ENCODE results near the gene ALDH9A1.
"Not testable (repeated sequence)": the region's sequence is repeated elsewhere in the genome, so short reads cannot be mapped to it uniquely, and the experiment has no call there.

Gene ALDH9A1

DNA sequence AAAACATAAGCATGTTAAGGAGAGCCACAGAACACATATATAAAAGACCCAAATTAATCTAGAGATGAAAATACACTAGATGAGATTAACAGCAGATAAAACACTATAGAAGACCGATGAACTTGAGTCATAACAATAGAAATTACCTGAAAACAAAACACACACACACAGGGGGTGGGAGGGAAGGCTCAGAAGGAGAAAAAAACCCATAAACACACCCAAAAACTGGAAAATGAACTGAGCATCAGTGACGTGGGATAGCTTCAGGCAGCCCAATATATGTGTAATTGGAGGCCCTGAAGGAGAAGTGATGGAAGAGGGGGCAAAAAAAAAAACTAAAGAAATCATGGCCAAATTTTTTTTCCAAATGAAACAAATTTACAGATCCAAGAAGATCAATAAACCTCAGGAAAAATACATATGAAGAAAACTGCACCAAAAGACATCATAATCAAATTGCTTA, 11.4 kb downstream of the ALDH9A1 start:
- H3K27me3 ChIP-seq (ENCODE audit: insufficient read depth, low read length): no peaks in the 10 kb centered on the region
- H3K9ac ChIP-seq (ENCODE audit: low read depth, low read length): no peak overlapping the region
- no peak overlapping the region for H3K27ac ChIP-seq (ENCODE audit: low read depth, low read length)
- WGBS: 100% methylated on average over 1 of the region's 2 CpGs
- H3K4me3 ChIP-seq (ENCODE audit: low read length): no peak overlapping the region
- no peaks in the 10 kb centered on the region for H3K4me1 ChIP-seq (ENCODE audit: insufficient read depth, low read length)
- peaks cover 56% of the 10 kb centered on the region for H3K36me3 ChIP-seq (ENCODE audit: insufficient read depth, low read length)
- H3K9me3 ChIP-seq (ENCODE audit: insufficient read depth, low read depth, low read length): peaks cover 6% of the 10 kb centered on the region; the same call in 1 of the 2 replicates

DNA sequence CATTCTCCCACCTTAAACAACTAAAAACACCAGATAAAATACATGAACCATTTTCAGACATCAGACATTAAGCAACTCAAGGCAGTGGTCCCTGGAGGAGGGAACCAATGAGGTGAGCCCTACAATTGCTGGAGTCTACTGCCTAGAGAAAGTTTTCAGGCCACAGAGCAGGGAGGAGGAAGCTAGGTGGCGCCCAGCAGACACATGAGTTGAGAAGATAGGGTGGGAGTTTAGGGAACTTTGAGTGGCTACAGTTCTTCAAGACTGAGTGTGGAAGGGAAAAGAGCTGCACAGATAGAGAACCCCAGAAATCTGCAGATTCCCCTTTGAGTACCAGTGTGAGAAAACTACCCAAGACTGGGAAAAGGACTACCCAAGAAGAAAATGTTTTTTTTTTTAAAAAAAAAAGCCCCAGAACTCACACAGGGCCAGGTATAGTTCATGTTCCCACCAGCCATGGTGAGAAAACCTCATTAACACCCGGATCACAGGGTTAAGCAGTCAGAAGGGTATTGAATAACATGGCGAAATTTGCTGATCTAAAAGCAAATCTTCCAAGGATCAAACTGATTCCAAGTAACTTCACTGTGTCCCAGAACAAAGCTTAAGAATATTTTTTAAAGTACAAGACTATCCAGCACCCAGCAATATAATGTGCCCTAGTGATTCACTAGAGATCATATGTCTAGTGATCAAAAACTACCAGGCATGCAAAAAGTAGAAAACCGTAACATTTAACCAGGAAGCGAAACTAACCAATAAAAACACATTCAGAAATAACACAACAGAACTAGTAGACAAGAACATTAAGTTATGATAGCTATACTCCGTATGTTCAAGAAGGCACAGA, 12.0 kb downstream of the ALDH9A1 start:
- 80% methylated on average over 5 of the region's 6 CpGs for WGBS
- Histone ChIP-seq H3K36me3 (ENCODE audit: insufficient read depth, low read length) (peaks cover 62% of the 10 kb centered on the region), H3K9ac (ENCODE audit: low read depth, low read length) (no peak overlapping the region)

DNA sequence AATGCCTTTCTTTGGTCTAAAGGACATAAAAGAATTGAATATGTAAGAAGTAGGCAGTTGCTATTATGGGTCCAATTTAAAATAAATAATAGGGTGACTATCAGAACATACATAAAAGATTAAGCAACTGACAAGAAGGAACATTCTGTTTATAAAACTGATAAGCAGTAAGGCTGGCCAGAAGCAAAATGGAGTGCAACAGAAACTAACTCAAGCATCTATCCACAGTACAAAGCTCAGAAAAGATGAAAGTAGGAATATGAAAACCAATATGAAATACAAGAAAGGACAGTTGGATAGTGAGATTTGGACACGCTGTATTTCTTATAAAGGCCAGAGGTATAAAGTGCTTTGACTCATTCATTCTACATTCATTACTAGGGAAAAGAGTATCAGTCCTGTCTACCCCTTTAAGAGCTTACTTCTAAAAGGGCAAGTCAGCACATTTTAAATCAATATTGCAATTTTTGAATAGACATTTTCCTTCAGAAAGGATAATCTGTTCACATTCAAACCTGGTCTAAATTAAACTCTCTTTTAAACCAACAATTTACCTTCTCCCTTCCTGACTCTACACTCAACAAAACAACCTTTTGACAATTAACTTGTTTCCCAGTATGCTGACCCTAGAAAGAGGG, 14.4 kb downstream of the ALDH9A1 start:
- WGBS: no CpG with 5 or more reads among the region's 1 CpG
- no peak overlapping the region for H3K27ac ChIP-seq (ENCODE audit: low read depth, low read length)
- H3K4me3 ChIP-seq (ENCODE audit: low read length): no peak overlapping the region
- peaks cover 66% of the 10 kb centered on the region for H3K36me3 ChIP-seq (ENCODE audit: insufficient read depth, low read length)
- H3K9me3 ChIP-seq (ENCODE audit: insufficient read depth, low read depth, low read length): no peaks in the 10 kb centered on the region
- no peaks in the 10 kb centered on the region for H3K27me3 ChIP-seq (ENCODE audit: insufficient read depth, low read length)
- no peaks in the 10 kb centered on the region for H3K4me1 ChIP-seq (ENCODE audit: insufficient read depth, low read length)
- H3K9ac ChIP-seq (ENCODE audit: low read depth, low read length): no peak overlapping the region

More for the DNA sequence above, 12.0 kb downstream of the ALDH9A1 start:
- Histone ChIP-seq H3K27me3 (ENCODE audit: insufficient read depth, low read length) (no peaks in the 10 kb centered on the region), H3K27ac (ENCODE audit: low read depth, low read length) (no peak overlapping the region), H3K4me1 (ENCODE audit: insufficient read depth, low read length) (no peaks in the 10 kb centered on the region), H3K4me3 (ENCODE audit: low read length) (no peak overlapping the region), H3K9me3 (ENCODE audit: insufficient read depth, low read depth, low read length) (peaks cover 6% of the 10 kb centered on the region; the same call in 1 of the 2 replicates)

DNA sequence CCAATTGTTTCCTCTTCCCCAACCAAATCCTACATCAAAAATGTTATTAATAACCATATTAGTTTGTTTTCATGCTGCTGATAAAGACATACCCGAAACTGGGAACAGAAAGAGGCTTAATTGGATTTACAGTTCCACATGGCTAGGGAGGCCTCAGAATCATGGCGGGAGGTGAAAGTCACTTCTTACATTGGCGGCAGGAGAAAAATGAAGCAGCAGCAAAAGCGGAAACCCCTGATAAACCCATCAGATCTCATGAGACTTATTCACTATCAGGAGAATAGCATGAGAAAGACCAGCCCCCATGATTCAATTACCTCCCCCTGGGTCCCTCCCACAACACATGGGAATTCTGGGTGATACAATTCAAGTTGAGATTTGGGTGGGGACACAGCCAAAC, 17.6 kb downstream of the ALDH9A1 start:
- not testable (repeated sequence) for H3K4me3 ChIP-seq (ENCODE audit: low read length); H3K27ac ChIP-seq (ENCODE audit: low read depth, low read length); H3K4me1 ChIP-seq (ENCODE audit: insufficient read depth, low read length); H3K9ac ChIP-seq (ENCODE audit: low read depth, low read length); H3K9me3 ChIP-seq (ENCODE audit: insufficient read depth, low read depth, low read length); H3K27me3 ChIP-seq (ENCODE audit: insufficient read depth, low read length)
- WGBS: 97% methylated on average over 3 of the region's 4 CpGs
- peaks cover 73% of the 10 kb centered on the region for H3K36me3 ChIP-seq (ENCODE audit: insufficient read depth, low read length)

DNA sequence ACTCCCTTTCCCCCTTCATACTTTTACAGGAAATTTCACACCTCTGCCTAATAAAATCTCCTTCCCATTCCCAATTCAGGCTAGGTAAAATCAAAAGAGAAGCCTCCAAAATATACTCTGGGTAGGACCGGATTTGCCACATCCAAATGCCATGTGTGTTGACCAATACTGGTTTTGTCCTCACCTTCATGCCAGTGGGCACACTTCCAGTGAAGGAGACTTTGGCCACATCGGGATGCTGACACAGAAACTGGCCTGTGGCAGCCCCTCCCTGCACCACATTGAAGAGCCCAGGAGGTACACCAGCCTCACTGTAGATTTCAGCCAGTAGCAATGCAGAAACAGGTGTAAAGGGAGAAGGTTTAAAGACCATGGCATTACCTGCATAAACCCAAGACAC, 18.1 kb downstream of the ALDH9A1 start:
- Histone ChIP-seq H3K36me3 (ENCODE audit: insufficient read depth, low read length) (peaks cover 74% of the 10 kb centered on the region), H3K4me3 (ENCODE audit: low read length) (no peak overlapping the region), H3K27ac (ENCODE audit: low read depth, low read length) (no peak overlapping the region), H3K27me3 (ENCODE audit: insufficient read depth, low read length) (no peaks in the 10 kb centered on the region), H3K9me3 (ENCODE audit: insufficient read depth, low read depth, low read length) (peaks cover 5% of the 10 kb centered on the region; the same call in 1 of the 2 replicates), H3K4me1 (ENCODE audit: insufficient read depth, low read length) (no peaks in the 10 kb centered on the region), H3K9ac (ENCODE audit: low read depth, low read length) (no peak overlapping the region)
- WGBS: 95% methylated on average over 2 of the region's 2 CpGs

DNA sequence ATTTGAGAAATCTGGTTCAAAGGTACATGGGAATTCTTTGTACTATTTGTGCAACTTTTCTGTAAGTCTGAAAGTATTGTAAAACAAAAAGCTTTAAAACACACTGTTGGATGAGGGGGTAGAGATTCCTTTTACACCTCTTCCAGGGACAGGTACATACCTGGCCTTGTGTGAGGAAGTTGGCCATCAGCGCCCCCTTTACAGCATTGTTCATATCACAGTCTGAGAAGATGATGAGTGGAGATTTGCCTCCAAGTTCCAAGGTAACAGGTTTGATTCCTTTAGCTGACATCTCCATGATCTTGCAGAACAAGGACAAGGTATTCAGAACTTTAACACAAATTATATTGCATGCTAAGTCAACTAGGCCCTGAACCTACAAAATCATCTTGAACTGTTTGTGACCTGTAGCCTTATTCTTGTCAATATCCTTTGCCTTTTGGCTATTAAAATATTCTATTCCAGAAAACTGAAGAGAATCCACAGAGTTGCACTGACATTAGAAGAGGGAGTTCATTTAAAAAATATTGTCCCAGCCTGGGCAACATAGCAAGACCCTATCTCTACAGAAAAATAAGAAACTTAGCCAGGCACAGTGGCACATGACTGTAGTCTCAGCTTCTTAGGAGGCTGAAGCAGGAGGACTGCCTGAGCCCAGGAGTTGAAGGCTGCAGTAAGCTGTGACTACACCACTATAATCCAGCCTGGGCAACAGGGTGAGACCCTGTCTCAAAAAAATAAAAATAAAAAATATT, 18.9 kb downstream of the ALDH9A1 start:
- Histone ChIP-seq H3K4me3 (ENCODE audit: low read length) (no peak overlapping the region), H3K4me1 (ENCODE audit: insufficient read depth, low read length) (no peaks in the 10 kb centered on the region), H3K27ac (ENCODE audit: low read depth, low read length) (no peak overlapping the region), H3K9ac (ENCODE audit: low read depth, low read length) (no peak overlapping the region), H3K27me3 (ENCODE audit: insufficient read depth, low read length) (no peaks in the 10 kb centered on the region), H3K9me3 (ENCODE audit: insufficient read depth, low read depth, low read length) (peaks cover 5% of the 10 kb centered on the region; the same call in 1 of the 2 replicates), H3K36me3 (ENCODE audit: insufficient read depth, low read length) (peaks cover 75% of the 10 kb centered on the region)
- WGBS: 100% methylated on average over 1 of the region's 1 CpG

DNA sequence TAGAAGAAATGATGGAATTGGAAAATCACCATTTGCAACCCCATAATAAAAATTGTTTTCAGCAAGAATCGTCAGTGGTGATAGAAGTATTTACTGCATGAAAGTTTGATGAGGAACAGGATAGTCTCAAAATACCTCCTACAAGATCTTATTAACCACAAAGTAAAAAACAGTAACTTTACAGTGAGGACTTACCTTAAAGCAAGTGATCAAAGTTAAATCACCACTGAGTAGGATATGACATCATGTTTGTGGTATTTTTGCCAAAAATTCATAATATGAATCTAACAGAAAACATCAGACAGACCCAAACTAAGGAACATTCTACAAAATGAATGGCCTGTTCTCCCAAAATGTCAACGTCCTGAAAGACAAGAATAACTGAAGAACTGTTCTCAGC, 19.9 kb downstream of the ALDH9A1 start:
- Histone ChIP-seq H3K4me1 (ENCODE audit: insufficient read depth, low read length) (no peaks in the 10 kb centered on the region), H3K4me3 (ENCODE audit: low read length) (no peak overlapping the region), H3K9me3 (ENCODE audit: insufficient read depth, low read depth, low read length) (peaks cover 5% of the 10 kb centered on the region; the same call in 1 of the 2 replicates), H3K27me3 (ENCODE audit: insufficient read depth, low read length) (no peaks in the 10 kb centered on the region), H3K36me3 (ENCODE audit: insufficient read depth, low read length) (peaks cover 74% of the 10 kb centered on the region), H3K9ac (ENCODE audit: low read depth, low read length) (no peak overlapping the region), H3K27ac (ENCODE audit: low read depth, low read length) (no peak overlapping the region)
- 0% methylated on average over 1 of the region's 2 CpGs for WGBS

DNA sequence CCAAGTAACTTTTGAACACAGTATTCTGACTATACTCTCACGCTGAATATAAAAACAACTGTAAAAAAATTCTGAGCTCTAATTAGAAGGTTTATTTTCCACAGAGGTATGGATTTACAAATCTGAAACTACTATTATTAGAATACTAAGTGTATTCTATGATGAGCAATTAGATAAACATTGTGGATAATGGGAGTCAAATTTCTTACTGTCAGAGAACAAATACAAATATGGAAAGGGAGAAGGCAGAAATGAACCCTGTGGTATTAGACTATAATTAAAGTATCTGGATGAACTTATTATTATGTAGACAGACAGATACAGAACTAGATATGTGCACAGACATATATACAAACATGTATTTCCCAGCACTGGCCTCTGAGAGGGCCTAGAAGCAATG, 22.6 kb downstream of the ALDH9A1 start:
- Histone ChIP-seq H3K9me3 (ENCODE audit: insufficient read depth, low read depth, low read length) (peaks cover 5% of the 10 kb centered on the region; the same call in 1 of the 2 replicates), H3K36me3 (ENCODE audit: insufficient read depth, low read length) (peaks cover 61% of the 10 kb centered on the region), H3K9ac (ENCODE audit: low read depth, low read length) (no peak overlapping the region), H3K27me3 (ENCODE audit: insufficient read depth, low read length) (no peaks in the 10 kb centered on the region), H3K4me3 (ENCODE audit: low read length) (no peak overlapping the region), H3K27ac (ENCODE audit: low read depth, low read length) (no peak overlapping the region), H3K4me1 (ENCODE audit: insufficient read depth, low read length) (no peaks in the 10 kb centered on the region)
- no CpG with 5 or more reads among the region's 1 CpG for WGBS

DNA sequence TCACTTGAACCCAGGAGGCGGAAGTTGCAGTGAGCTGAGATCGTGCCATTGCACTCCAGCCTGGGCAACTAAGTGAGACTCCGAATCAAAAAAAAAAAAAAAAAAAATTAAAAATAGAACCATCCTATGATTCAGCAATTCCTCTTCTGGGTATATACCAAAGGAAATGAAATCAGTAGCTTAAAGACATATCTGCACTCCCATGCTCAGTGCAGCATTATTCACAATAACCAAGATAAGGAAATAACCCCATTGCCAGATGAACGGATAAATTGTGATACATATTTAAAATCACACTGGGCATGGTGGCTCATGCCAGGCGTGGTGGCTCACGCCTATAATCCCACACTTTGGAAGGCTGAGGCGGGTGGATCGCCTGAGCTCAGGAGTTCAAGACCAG, 23.8 kb downstream of the ALDH9A1 start:
- no peak overlapping the region for H3K9ac ChIP-seq (ENCODE audit: low read depth, low read length)
- WGBS: 98% methylated on average over 8 of the region's 8 CpGs
- peaks cover 49% of the 10 kb centered on the region for H3K36me3 ChIP-seq (ENCODE audit: insufficient read depth, low read length)
- no peaks in the 10 kb centered on the region for H3K4me1 ChIP-seq (ENCODE audit: insufficient read depth, low read length)
- H3K27me3 ChIP-seq (ENCODE audit: insufficient read depth, low read length): no peaks in the 10 kb centered on the region
- no peak overlapping the region for H3K27ac ChIP-seq (ENCODE audit: low read depth, low read length)
- H3K9me3 ChIP-seq (ENCODE audit: insufficient read depth, low read depth, low read length): peaks cover 5% of the 10 kb centered on the region; the same call in 1 of the 2 replicates
- no peak overlapping the region for H3K4me3 ChIP-seq (ENCODE audit: low read length)

DNA sequence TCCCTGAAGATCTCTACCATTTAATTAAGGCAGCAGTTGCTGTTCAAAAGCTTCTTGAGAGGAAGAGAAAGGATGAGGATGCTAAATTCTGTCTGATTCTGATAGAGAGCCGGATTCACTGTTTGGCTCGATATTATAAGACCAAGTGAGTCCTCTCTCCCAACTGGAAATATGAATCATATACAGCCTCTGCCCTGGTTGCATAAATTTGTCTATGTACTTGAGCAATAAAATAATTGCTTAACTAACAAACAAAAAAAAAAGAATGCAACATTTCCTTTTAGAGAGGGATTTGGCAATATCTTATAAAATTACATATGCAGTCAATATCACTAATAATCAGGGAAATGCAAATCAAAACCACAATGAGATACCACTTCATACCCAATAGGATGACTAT, 26.8 kb downstream of the ALDH9A1 start:
- Histone ChIP-seq H3K27me3 (ENCODE audit: insufficient read depth, low read length) (no peaks in the 10 kb centered on the region), H3K9me3 (ENCODE audit: insufficient read depth, low read depth, low read length) (peaks cover 5% of the 10 kb centered on the region; the same call in 1 of the 2 replicates), H3K4me3 (ENCODE audit: low read length) (no peak overlapping the region), H3K4me1 (ENCODE audit: insufficient read depth, low read length) (no peaks in the 10 kb centered on the region), H3K27ac (ENCODE audit: low read depth, low read length) (no peak overlapping the region), H3K36me3 (ENCODE audit: insufficient read depth, low read length) (peaks cover 54% of the 10 kb centered on the region), H3K9ac (ENCODE audit: low read depth, low read length) (no peak overlapping the region)
- 100% methylated on average over 2 of the region's 2 CpGs for WGBS

DNA sequence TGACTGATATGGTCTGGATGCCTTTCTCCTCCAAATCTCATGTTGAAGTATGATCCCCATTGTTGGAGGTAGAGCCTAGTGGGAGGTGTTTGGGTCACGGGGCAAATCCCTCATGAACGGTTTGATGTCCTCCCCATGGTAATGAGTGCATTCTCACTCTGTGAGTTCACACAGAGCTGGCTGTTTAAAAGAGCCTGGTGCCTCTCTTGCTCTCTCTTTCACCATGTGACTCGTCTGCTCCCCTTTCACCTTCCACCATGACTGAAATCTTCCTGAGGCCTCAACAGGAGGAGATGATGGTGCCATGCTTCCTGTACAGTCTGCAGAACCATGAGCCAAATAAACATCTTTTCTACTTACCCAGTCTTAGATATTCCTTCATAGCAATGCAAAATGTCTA, 30.2 kb downstream of the ALDH9A1 start:
- H3K36me3 ChIP-seq (ENCODE audit: insufficient read depth, low read length): peaks cover 74% of the 10 kb centered on the region
- H3K27me3 ChIP-seq (ENCODE audit: insufficient read depth, low read length): no peaks in the 10 kb centered on the region
- H3K27ac ChIP-seq (ENCODE audit: low read depth, low read length): no peak overlapping the region
- H3K9me3 ChIP-seq (ENCODE audit: insufficient read depth, low read depth, low read length): no peaks in the 10 kb centered on the region
- H3K4me1 ChIP-seq (ENCODE audit: insufficient read depth, low read length): no peaks in the 10 kb centered on the region
- no peak overlapping the region for H3K4me3 ChIP-seq (ENCODE audit: low read length)
- no peak overlapping the region for H3K9ac ChIP-seq (ENCODE audit: low read depth, low read length)
- 91% methylated on average over 3 of the region's 3 CpGs for WGBS
